MM.1S (cell line): ENCODE results near the gene LPCAT2.

Experiments used
- EZH2phosphoT487 ChIP-seq: fragments of 300-600 bp; sonication (generic); IDR thresholded peaks from 2 replicates; pipeline ENCODE4 v1.6.1; 2018; ENCODE audit warnings: antibody characterized with exemption, low read length
- TF ChIP-seq, protein P1 (sequence below): fragments of 300-600 bp; sonication (generic); IDR thresholded peaks from 2 replicates; pipeline ENCODE4 v1.5.1; 2016; ENCODE audit warnings: antibody characterized with exemption, low read length, mixed read lengths

DNA sequence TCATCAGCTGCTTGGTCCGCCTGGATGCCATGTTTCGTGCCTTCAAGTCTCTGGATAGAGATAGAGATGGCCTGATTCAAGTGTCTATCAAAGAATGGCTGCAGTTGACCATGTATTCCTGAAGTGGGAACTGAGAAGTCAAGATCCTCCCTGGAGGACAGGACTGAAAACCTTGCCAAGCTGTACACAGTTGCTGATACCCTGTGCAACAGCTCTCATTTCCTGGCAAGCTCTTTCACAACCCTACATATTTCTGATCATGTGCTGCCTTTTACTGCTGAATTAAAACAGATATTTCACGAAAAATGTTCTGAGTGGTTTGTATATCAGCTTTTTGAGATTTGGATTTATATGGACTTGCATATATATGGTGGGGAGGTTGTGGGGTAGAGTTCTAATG lies 58.5 kb downstream of the LPCAT2 start:
- no peak for TF ChIP-seq EZH2phosphoT487
- TF ChIP-seq, protein P1, sequence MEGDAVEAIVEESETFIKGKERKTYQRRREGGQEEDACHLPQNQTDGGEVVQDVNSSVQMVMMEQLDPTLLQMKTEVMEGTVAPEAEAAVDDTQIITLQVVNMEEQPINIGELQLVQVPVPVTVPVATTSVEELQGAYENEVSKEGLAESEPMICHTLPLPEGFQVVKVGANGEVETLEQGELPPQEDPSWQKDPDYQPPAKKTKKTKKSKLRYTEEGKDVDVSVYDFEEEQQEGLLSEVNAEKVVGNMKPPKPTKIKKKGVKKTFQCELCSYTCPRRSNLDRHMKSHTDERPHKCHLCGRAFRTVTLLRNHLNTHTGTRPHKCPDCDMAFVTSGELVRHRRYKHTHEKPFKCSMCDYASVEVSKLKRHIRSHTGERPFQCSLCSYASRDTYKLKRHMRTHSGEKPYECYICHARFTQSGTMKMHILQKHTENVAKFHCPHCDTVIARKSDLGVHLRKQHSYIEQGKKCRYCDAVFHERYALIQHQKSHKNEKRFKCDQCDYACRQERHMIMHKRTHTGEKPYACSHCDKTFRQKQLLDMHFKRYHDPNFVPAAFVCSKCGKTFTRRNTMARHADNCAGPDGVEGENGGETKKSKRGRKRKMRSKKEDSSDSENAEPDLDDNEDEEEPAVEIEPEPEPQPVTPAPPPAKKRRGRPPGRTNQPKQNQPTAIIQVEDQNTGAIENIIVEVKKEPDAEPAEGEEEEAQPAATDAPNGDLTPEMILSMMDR = no peak
